HepG2 (cell line): ENCODE results near the gene RPS10. TPM values are rescaled to one million over a fixed set of nuclear protein-coding genes. Genes with fewer than 3 reads are reported as not detected.

Experiments used
- ASH2L ChIP-seq: fragments of 300-600, 200-600 bp; sonication (generic); IDR thresholded peaks from 2 replicates; pipeline ENCODE4 v1.7.0; 2017; ENCODE audit warnings: low read depth, mild to moderate bottlenecking, moderate library complexity, mixed read lengths, low read length; ENCODE audit not compliant: insufficient read length
- HDAC1 ChIP-seq: sonication (generic); formaldehyde crosslinking; IDR thresholded peaks from 2 replicates; pipeline ENCODE4 v1.5.1; 2020; ENCODE audit warnings: mild to moderate bottlenecking, missing genetic modification reagents
- MIXL1 ChIP-seq: IDR thresholded peaks from 2 replicates; pipeline ENCODE4 v1.6.1; 2016
- NBN ChIP-seq: fragments of 450-650 bp; conservative IDR thresholded peaks from 2 replicates; pipeline ENCODE4 v1.6.1; 2017
- RXRB ChIP-seq: IDR thresholded peaks from 2 replicates; pipeline ENCODE4 v1.6.1; 2016; ENCODE audit warnings: borderline replicate concordance, missing genetic modification reagents, missing compliant biosample characterization
- SMAD1 ChIP-seq: sonication (generic); formaldehyde crosslinking; IDR thresholded peaks from 2 replicates; pipeline ENCODE4 v1.4.0; 2020; ENCODE audit warnings: missing genetic modification reagents, low read depth, mild to moderate bottlenecking, borderline replicate concordance
- SRSF1 ChIP-seq: fragments of 200-400 bp; formaldehyde crosslinking; optimal IDR thresholded peaks from 2 replicates; pipeline ENCODE3; 2017; ENCODE audit warnings: mild to moderate bottlenecking, low read depth, low read length, moderate library complexity
- TARDBP ChIP-seq: sonication (generic); formaldehyde crosslinking; IDR thresholded peaks from 2 replicates; pipeline ENCODE4 v1.8.0; 2022; ENCODE audit warnings: mild to moderate bottlenecking, missing genetic modification reagents
- TBX2 ChIP-seq: sonication (generic); formaldehyde crosslinking; IDR thresholded peaks from 2 replicates; pipeline ENCODE4 v1.5.0; 2020; ENCODE audit warnings: missing genetic modification reagents, mild to moderate bottlenecking, borderline replicate concordance
- TEAD3 ChIP-seq: optimal IDR thresholded peaks from 2 replicates; pipeline ENCODE3; 2016; ENCODE audit warnings: borderline replicate concordance
- TMF1 ChIP-seq: sonication (generic); formaldehyde crosslinking; IDR thresholded peaks from 2 replicates; pipeline ENCODE4 v1.8.1; 2022; ENCODE audit warnings: low read depth, missing genetic modification reagents
- TRAFD1 ChIP-seq: sonication (generic); formaldehyde crosslinking; IDR thresholded peaks from 2 replicates; pipeline ENCODE4 v1.5.1; 2020; ENCODE audit warnings: missing genetic modification reagents, mild to moderate bottlenecking, borderline replicate concordance
- ZBED4 ChIP-seq: sonication (generic); formaldehyde crosslinking; IDR thresholded peaks from 2 replicates; pipeline ENCODE4 v1.4.0; 2020; ENCODE audit warnings: missing genetic modification reagents, borderline replicate concordance
- ZNF512 ChIP-seq: sonication (generic); formaldehyde crosslinking; IDR thresholded peaks from 2 replicates; pipeline ENCODE4 v1.4.0; 2020; ENCODE audit warnings: mild to moderate bottlenecking, missing genetic modification reagents
- ZNF878 ChIP-seq: sonication (generic); formaldehyde crosslinking; IDR thresholded peaks from 2 replicates; pipeline ENCODE4 v1.8.1; 2023; ENCODE audit warnings: mild to moderate bottlenecking, missing genetic modification reagents, moderate library complexity
- ZSCAN5A ChIP-seq: sonication (generic); formaldehyde crosslinking; IDR thresholded peaks from 2 replicates; pipeline ENCODE4 v1.8.0; 2022; ENCODE audit warnings: mild to moderate bottlenecking, missing genetic modification reagents, borderline replicate concordance
- polyA plus RNA-seq, 8 experiments: library from polyadenylated mRNA; depleted of rRNA in 3 of 8; stranded (reverse) in 7 of 8; unstranded in 1 of 8; fragments of >200 nt; fragmentation: Illumina TruSeq in 4 of 8; extraction: Trizol in 4 of 8; gene quantifications; 2 replicates each; pipeline versions ENCODE4 v1.2.1 to v1.2.3, GENCODE V29; 2011 to 2016; ENCODE audit warnings: low read depth in 4 of 8, missing spikeins in 1 of 8, mixed read lengths in 1 of 8; ENCODE audit not compliant: insufficient read depth in 1 of 8
- total RNA-seq, 5 experiments: library from RNA; depleted of rRNA; stranded (reverse); fragments of >200 nt; fragmentation: Illumina TruSeq; extraction: Trizol; gene quantifications; 2 replicates each; pipeline ENCODE4 v1.2.3, GENCODE V29; 2016; ENCODE audit warnings: low read depth in 1 of 5
- TF ChIP-seq, protein P1 (sequence below): conservative IDR thresholded peaks from 2 replicates; pipeline ENCODE4 v1.6.1; 2018; ENCODE audit warnings: missing genetic modification reagents

The RPS10 gene
- total and polyA plus RNA-seq, 2 of the 13 experiments (the other 11 are each of a cell fraction or from before 2014, with no cell fraction given), result 2,909 to 4,648 TPM

GRCh38 chr6:34414999-34415858 lies 10.6 kb downstream of the RPS10 start (continued):
- no peak for TF ChIP-seq ZBED4
- no peak for TF ChIP-seq SMAD1 (CRISPR knock-in tag)
- no peak for TF ChIP-seq TMF1
- TF ChIP-seq MIXL1 (CRISPR knock-in tag), result peak; percentile 84
- TF ChIP-seq TRAFD1 (CRISPR knock-in tag), result no peak
- TF ChIP-seq NBN, result no peak
- TF ChIP-seq, protein P1, sequence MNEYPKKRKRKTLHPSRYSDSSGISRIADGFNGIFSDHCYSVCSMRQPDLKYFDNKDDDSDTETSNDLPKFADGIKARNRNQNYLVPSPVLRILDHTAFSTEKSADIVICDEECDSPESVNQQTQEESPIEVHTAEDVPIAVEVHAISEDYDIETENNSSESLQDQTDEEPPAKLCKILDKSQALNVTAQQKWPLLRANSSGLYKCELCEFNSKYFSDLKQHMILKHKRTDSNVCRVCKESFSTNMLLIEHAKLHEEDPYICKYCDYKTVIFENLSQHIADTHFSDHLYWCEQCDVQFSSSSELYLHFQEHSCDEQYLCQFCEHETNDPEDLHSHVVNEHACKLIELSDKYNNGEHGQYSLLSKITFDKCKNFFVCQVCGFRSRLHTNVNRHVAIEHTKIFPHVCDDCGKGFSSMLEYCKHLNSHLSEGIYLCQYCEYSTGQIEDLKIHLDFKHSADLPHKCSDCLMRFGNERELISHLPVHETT, result no peak
- TF ChIP-seq SRSF1, result no peak
- TF ChIP-seq TEAD3 (CRISPR knock-in tag), result peak; percentile 33
- TF ChIP-seq TBX2 (CRISPR knock-in tag), result peak; percentile 64
- no peak for TF ChIP-seq ZNF878
- TF ChIP-seq ZSCAN5A (CRISPR knock-in tag), result peak; percentile 52; the same call in 1 of the 2 replicates
- TF ChIP-seq HDAC1, result peak; percentile 69
- TF ChIP-seq ZNF512 (CRISPR knock-in tag), result no peak
- TF ChIP-seq ASH2L, result peak; percentile 61
- TF ChIP-seq TARDBP (CRISPR knock-in tag), result peak; percentile 37; the same call in 1 of the 2 replicates
- peak; percentile 79 for TF ChIP-seq RXRB (CRISPR knock-in tag)
